ENCODE results near the gene MTFR1L.

GRCh38 chr1:25807480-25808390 lies 12.0 kb upstream of the MTFR1L start:
- TF ChIP-seq CTCF (conservative IDR thresholded peaks at IDR 0.05) (no peak), EZH2 (IDR thresholded peaks at IDR 0.05; ENCODE audit: low read depth) (no peak)
